GM12878 (cell line): ENCODE results near the gene PTCD1. TPM values are rescaled to one million over a fixed set of nuclear protein-coding genes. Genes with fewer than 3 reads are reported as not detected.

ENCODE experiments used
- ATAC-seq: fragments of 200-7000 bp; cut with Tn5 transposase; 3 replicates; pipeline ENCODE4 v1.9.1; 2020; ENCODE audit warnings: mild to moderate bottlenecking, moderate library complexity
- BruUV-seq: library from RNA; stranded (reverse); fragments of 400-500 nt; replicated peaks from 2 replicates; lab custom pipeline; 2021; lab: Mats Ljungman, UMichigan
- CTCF ChIA-PET: fragments of 300-600 bp; sonication (Branson Sonifier 250); formaldehyde crosslinking; extraction: SDS; loops from one replicate; lab custom pipeline; 2021; ENCODE audit warnings: inconsistent platforms; lab: Yijun Ruan, JAX
- POLR2A ChIA-PET: fragments of 350-600 bp; formaldehyde crosslinking; extraction: SDS; loops from one replicate; lab custom pipeline; 2021; ENCODE audit warnings: inconsistent platforms; lab: Charles Lee
- RAD21 ChIA-PET: fragments of 300-600 bp; sonication (Branson Sonifier 250); formaldehyde crosslinking; loops from one replicate; lab custom pipeline; 2023; ENCODE audit warnings: antibody characterized with exemption; ENCODE audit not compliant: unreplicated experiment; lab: Charles Lee
- SMC1A ChIA-PET: fragments of 300-600 bp; sonication (Branson Sonifier 250); formaldehyde crosslinking; loops from one replicate; lab custom pipeline; 2023; ENCODE audit not compliant: unreplicated experiment, uncharacterized antibody; lab: Charles Lee
- DNase-seq: peaks from one replicate; pipeline ENCODE4 v3.0.0-alpha.2; 2011; ENCODE audit warnings: low read depth, low spot score
- FAIRE-seq: peaks from 3 replicates; lab custom pipeline; 2011; peaks lifted over from hg19 to GRCh38; lab: Jason Lieb, UNC
- H2AFZ ChIP-seq: 2 replicates; pipeline ENCODE4 v1.6.0; 2011; ENCODE audit warnings: low read depth, low read length, control low read depth; ENCODE audit not compliant: control insufficient read depth
- H3K27ac ChIP-seq: 2 replicates; pipeline ENCODE4 v1.5.1; 2011; ENCODE audit warnings: control low read depth; ENCODE audit not compliant: control insufficient read depth, insufficient read depth
- H3K27me3 ChIP-seq, 2 experiments: replicated peaks in 1 of 2; 2 replicates each; pipeline versions ENCODE4 v1.6.0 to v1.6.1; 2011; ENCODE audit warnings: low read length in 1 of 2; ENCODE audit not compliant: control insufficient read depth in 2 of 2, insufficient read depth in 2 of 2
- H3K36me3 ChIP-seq, 2 experiments: 2 replicates each; pipeline ENCODE4 v1.5.1; 2011; ENCODE audit warnings: low read length in 1 of 2; ENCODE audit not compliant: control insufficient read depth in 2 of 2, insufficient read depth in 2 of 2
- H3K4me1 ChIP-seq: 2 replicates; pipeline ENCODE4 v1.6.1; 2011; ENCODE audit warnings: mild to moderate bottlenecking, low read length, moderate library complexity, mixed read lengths; ENCODE audit not compliant: control insufficient read depth, insufficient read depth
- H3K4me2 ChIP-seq: 2 replicates; pipeline ENCODE4 v1.6.0; 2011; ENCODE audit warnings: control low read depth; ENCODE audit not compliant: control insufficient read depth, insufficient read depth
- H3K4me3 ChIP-seq: fragments of 200-600 bp; sonication (generic); 2 replicates; pipeline ENCODE4 v1.5.1; 2016
- H3K79me2 ChIP-seq: 2 replicates; pipeline ENCODE4 v1.6.0; 2011; ENCODE audit warnings: low read length; ENCODE audit not compliant: control insufficient read depth, insufficient read depth
- H3K9ac ChIP-seq: 2 replicates; pipeline ENCODE4 v1.8.0; 2011; ENCODE audit warnings: low read length, control low read depth, mixed read lengths; ENCODE audit not compliant: control insufficient read depth, insufficient read depth
- H3K9me3 ChIP-seq: replicated peaks from 3 replicates; pipeline ENCODE4 v1.5.1; 2011; ENCODE audit warnings: mild to moderate bottlenecking, low read length; ENCODE audit not compliant: control insufficient read depth, insufficient read depth
- H4K20me1 ChIP-seq: 2 replicates; pipeline ENCODE4 v1.6.0; 2011; ENCODE audit not compliant: control insufficient read depth, insufficient read depth
- CHD1 ChIP-seq: IDR thresholded peaks from 2 replicates; pipeline ENCODE4 v1.6.1; 2012; ENCODE audit warnings: low read depth, low read length, improper control_type of control experiment
- CHD4 ChIP-seq: fragments of 200-600 bp; sonication (generic); IDR thresholded peaks from 2 replicates; pipeline ENCODE4 v1.6.1; 2016; ENCODE audit warnings: mild to moderate bottlenecking
- KDM1A ChIP-seq: fragments of 200-600 bp; sonication (generic); IDR thresholded peaks from 2 replicates; pipeline ENCODE4 v1.6.1; 2016; ENCODE audit warnings: borderline replicate concordance
- SMC3 ChIP-seq: IDR thresholded peaks from 2 replicates; pipeline ENCODE4 v1.6.1; 2011; ENCODE audit warnings: low read length, improper control_type of control experiment, borderline replicate concordance
- YBX1 ChIP-seq: fragments of 450-650 bp; IDR thresholded peaks from 2 replicates; pipeline ENCODE4 v1.6.1; 2016; ENCODE audit warnings: antibody characterized with exemption
- ZBED1 ChIP-seq: IDR thresholded peaks from 2 replicates; pipeline ENCODE4 v1.6.1; 2016; ENCODE audit warnings: borderline replicate concordance
- WGBS: methylation state at CpG from one replicate; pipeline ENCODE4 v1.1.6; 2016; ENCODE audit warnings: low lambda C conversion rate; ENCODE audit not compliant: insufficient replicate concordance, insufficient coverage; ENCODE audit errors: missing lambda C conversion rate; 5-methylcytosine and 5-hydroxymethylcytosine counted together
- in situ Hi-C: fragments of 300-500 bp; cut with MboI; formaldehyde crosslinking; loops from 9 replicates; pipeline ENCODE4 v1.14.3; 2018; ENCODE audit warnings: mixed read lengths
- intact Hi-C: fragments of 100-400 bp; cut with micrococcal nuclease; formaldehyde crosslinking; loops from one replicate; pipeline ENCODE4 v1.14.2; 2022; ENCODE audit not compliant: unreplicated experiment
- polyA plus RNA-seq, 11 experiments: library from polyadenylated mRNA; depleted of rRNA in 4 of 11; unstranded in 6 of 11; stranded (reverse) in 5 of 11; fragments of >200 nt; fragmentation: Nextera tagmentation in 4 of 11; fragmentation: Illumina TruSeq in 1 of 11; extraction: Ambion mirVana in 4 of 11; extraction: Trizol in 1 of 11; gene quantifications; 1 replicate in 1 of 11; 2 replicates in 10 of 11; pipeline versions ENCODE4 v1.2.1 to v1.2.3, GENCODE V29; 2011 to 2016; ENCODE audit warnings: inconsistent platforms in 2 of 11, missing spikeins in 2 of 11, low read depth in 1 of 11
- total RNA-seq, 4 experiments: library from RNA; depleted of rRNA in 3 of 4; stranded (reverse); fragments of >200 nt in 3 of 4; fragmentation: Illumina TruSeq in 1 of 4; extraction: Trizol in 1 of 4; gene quantifications; 2 replicates each; pipeline versions ENCODE4 v1.2.1 to v1.2.3, GENCODE V29; 2013 to 2021
- TF ChIP-seq, protein P1 (sequence below): fragments of 450-650 bp; IDR thresholded peaks from 2 replicates; pipeline ENCODE4 v1.6.1; 2018; ENCODE audit warnings: borderline replicate concordance, mild to moderate bottlenecking; ENCODE audit not compliant: partially characterized antibody
- TF ChIP-seq, protein P2 (sequence below): fragments of 450-650 bp; IDR thresholded peaks from 2 replicates; pipeline ENCODE4 v1.6.1; 2017; ENCODE audit warnings: mild to moderate bottlenecking, moderate library complexity

Gene PTCD1
- total and polyA plus RNA-seq, 10 of the 15 experiments (the other 5 are each of a cell fraction or from before 2014, with no cell fraction given): 0.26 to 9.7 (median 5.0) TPM

DNA sequence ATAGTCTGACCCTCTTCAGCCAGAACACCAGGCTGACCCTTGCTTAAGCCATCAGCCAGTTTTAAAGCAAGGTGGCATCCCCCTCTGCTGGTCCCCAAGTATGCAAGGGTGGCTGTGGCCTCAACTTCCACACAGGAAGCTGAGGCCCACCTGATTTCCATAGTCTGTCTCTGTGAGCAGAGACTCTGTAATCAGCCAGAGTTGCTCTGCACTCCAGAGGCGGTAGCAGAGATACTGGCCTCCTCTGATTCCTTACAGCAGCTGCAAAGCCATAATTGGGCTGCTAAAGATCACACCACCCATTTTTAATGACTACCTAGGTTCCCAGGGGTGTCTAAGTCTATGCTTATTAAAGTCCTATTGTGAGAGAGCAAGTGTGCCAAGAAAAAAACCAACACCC lies 32.0 kb downstream of the PTCD1 start (continued):
- TF ChIP-seq, protein P1, sequence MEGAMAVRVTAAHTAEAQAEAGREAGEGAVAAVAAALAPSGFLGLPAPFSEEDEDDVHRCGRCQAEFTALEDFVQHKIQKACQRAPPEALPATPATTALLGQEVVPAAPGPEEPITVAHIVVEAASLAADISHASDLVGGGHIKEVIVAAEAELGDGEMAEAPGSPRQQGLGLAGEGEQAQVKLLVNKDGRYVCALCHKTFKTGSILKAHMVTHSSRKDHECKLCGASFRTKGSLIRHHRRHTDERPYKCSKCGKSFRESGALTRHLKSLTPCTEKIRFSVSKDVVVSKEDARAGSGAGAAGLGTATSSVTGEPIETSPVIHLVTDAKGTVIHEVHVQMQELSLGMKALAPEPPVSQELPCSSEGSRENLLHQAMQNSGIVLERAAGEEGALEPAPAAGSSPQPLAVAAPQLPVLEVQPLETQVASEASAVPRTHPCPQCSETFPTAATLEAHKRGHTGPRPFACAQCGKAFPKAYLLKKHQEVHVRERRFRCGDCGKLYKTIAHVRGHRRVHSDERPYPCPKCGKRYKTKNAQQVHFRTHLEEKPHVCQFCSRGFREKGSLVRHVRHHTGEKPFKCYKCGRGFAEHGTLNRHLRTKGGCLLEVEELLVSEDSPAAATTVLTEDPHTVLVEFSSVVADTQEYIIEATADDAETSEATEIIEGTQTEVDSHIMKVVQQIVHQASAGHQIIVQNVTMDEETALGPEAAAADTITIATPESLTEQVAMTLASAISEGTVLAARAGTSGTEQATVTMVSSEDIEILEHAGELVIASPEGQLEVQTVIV: no peak
- TF ChIP-seq KDM1A (no peak), YBX1 (no peak), SMC3 (peak; percentile 24; the same call in 1 of the 2 replicates)
- TF ChIP-seq, protein P2, sequence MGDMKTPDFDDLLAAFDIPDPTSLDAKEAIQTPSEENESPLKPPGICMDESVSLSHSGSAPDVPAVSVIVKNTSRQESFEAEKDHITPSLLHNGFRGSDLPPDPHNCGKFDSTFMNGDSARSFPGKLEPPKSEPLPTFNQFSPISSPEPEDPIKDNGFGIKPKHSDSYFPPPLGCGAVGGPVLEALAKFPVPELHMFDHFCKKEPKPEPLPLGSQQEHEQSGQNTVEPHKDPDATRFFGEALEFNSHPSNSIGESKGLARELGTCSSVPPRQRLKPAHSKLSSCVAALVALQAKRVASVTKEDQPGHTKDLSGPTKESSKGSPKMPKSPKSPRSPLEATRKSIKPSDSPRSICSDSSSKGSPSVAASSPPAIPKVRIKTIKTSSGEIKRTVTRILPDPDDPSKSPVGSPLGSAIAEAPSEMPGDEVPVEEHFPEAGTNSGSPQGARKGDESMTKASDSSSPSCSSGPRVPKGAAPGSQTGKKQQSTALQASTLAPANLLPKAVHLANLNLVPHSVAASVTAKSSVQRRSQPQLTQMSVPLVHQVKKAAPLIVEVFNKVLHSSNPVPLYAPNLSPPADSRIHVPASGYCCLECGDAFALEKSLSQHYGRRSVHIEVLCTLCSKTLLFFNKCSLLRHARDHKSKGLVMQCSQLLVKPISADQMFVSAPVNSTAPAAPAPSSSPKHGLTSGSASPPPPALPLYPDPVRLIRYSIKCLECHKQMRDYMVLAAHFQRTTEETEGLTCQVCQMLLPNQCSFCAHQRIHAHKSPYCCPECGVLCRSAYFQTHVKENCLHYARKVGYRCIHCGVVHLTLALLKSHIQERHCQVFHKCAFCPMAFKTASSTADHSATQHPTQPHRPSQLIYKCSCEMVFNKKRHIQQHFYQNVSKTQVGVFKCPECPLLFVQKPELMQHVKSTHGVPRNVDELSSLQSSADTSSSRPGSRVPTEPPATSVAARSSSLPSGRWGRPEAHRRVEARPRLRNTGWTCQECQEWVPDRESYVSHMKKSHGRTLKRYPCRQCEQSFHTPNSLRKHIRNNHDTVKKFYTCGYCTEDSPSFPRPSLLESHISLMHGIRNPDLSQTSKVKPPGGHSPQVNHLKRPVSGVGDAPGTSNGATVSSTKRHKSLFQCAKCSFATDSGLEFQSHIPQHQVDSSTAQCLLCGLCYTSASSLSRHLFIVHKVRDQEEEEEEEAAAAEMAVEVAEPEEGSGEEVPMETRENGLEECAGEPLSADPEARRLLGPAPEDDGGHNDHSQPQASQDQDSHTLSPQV: no peak

DNA sequence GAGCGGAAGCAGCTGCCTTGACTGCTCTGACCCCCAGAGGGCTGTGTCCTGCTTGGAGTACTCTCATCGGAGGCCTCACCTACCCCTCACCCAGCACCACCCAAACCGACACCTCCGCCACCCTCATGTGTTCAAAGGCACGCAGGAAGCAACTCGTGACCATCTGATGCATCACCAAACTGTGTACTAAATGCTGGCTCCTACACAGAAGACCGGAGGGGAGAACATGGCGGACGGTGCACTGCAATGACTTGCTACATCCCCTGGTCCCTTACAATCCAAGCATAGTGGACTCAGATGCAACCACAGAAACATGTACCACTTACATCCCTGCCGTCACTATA lies 33.6 kb downstream of the PTCD1 start:
- no peaks in the 10 kb centered on the region for H3K9me3 ChIP-seq
- no peak overlapping the region for H3K27ac ChIP-seq
- H3K36me3 ChIP-seq: peaks cover 14 to 15% of the 10 kb centered on the region in 2 experiments
- BruUV-seq: no TSS peak
- in situ Hi-C loops (no loop called here), intact Hi-C loops (loop anchor here (5.0 kb wide), 1 partner anchor 33 kb away; the partner anchor contains the start of gene ARPC1B)
- no peak for ATAC-seq
- no peak for DNase-seq
- CTCF ChIA-PET: no interaction called here
- no peak for FAIRE-seq
- SMC1A ChIA-PET: no interaction called here
- no peaks in the 10 kb centered on the region for H4K20me1 ChIP-seq
- H3K9ac ChIP-seq: no peak overlapping the region
- TF ChIP-seq CHD1: no peak
- TF ChIP-seq ZBED1: no peak
- TF ChIP-seq CHD4: no peak
- H2AFZ ChIP-seq: no peak overlapping the region
- WGBS: 99% methylated on average over 9 of the region's 10 CpGs
- RAD21 ChIA-PET: no interaction called here
- POLR2A ChIA-PET: interaction anchor here (0.6 kb wide), 1 partner anchor 1213 kb away, joined by 3 read pairs; no protein-coding TSS in a partner anchor
- H3K4me2 ChIP-seq: no peak overlapping the region
- H3K4me3 ChIP-seq: no peak overlapping the region
- H3K27me3 ChIP-seq: no peaks in the 10 kb centered on the region
- H3K79me2 ChIP-seq: peaks cover 48% of the 10 kb centered on the region
- peaks cover 7% of the 10 kb centered on the region for H3K4me1 ChIP-seq
